Right lobe of liver (tissue), 4 donors: ENCODE data around the gene VPS26B.

Experiments used
- CTCF ChIP-seq, 4 donors: fragments of 200-600 bp in 3 of 4; fragments of 450-650 bp in 1 of 4; IDR thresholded peaks; one replicate each; pipeline versions ENCODE4 v1.5.1 to v1.8.0; 2016 to 2022; ENCODE audit warnings: antibody characterized with exemption in 4 of 4, mild to moderate bottlenecking in 2 of 4
- POLR2A ChIP-seq: fragments of 450-650 bp; IDR thresholded peaks from one replicate; pipeline ENCODE4 v1.6.1; 2017; ENCODE audit warnings: antibody characterized with exemption, mild to moderate bottlenecking
- donor health status: DM: no; HTN: no; CAD: no.
- donor health status: DM: no; HTN: no; CAD: no.
- donor health status: DM: no; HTN: yes; CAD: no.

DNA sequence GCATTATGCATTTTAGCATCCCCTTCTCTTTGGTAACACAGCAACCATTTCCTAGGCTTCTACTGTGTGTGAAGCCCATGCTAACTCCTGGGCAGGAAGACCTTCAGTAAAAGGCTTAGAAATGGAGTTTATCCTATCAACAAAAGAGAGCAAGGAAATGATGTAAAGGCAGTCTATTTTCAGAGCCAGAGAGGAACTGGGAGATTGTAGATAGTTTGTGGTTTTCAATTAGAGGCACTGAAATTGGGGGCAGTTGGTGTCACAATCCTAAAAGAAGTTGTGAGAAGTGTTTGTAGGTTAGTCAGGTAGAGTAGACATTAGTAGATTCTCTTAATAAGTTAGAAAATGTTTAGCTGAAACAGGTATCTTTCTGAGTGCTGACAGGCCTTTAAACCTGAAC is 36.0 kb downstream of the VPS26B start:
- TF ChIP-seq POLR2A = no peak
- no peak for TF ChIP-seq CTCF (IDR thresholded peaks at IDR 0.05)
